Regular cardiac myocyte (primary cell): ENCODE measurements around the gene PSMA6. TPM values are rescaled to one million over a fixed set of nuclear protein-coding genes. Genes with fewer than 3 reads are reported as not detected.

Source experiments
- total RNA-seq: library from RNA; depleted of rRNA; stranded (reverse); fragments of >200 nt; gene quantifications from 2 replicates; pipeline ENCODE4 v1.2.3, GENCODE V29; 2014

Gene PSMA6
- total RNA-seq = 234 and 314 TPM in 2 replicates

GRCh38 chr14:35292051-35292769, at the start of gene PSMA6:
PSMA6 (plus strand) TSS chr14:35292382; CDS start chr14:35292477, 95 bp downstream.

Other genes starting within 250 kb of the PSMA6 start
- 59.8 and 61.2 TPM in 2 replicates for gene FAM177A1, start 246.1 kb upstream of the PSMA6 start, total RNA-seq
- 31.4 and 53.6 TPM in 2 replicates for gene PPP2R3C, start 170.4 kb upstream of the PSMA6 start, total RNA-seq
- 24.7 and 29.9 TPM in 2 replicates for gene PRORP, start 169.8 kb upstream of the PSMA6 start, total RNA-seq
- gene NFKBIA, start 112.4 kb downstream of the PSMA6 start, total RNA-seq = 42.6 and 110 TPM in 2 replicates
- gene INSM2, start 241.8 kb downstream of the PSMA6 start, total RNA-seq = under 0.01 TPM in 1 of 2 replicates, not detected in the other